Activated T-cell treated with anti-CD3 and anti-CD28 coated beads, Interleukin-2, amount 50 U/mL, for 4 hours (primary cell): ENCODE data around the gene ZKSCAN1. TPM values are rescaled to one million over a fixed set of nuclear protein-coding genes. Genes with fewer than 3 reads are reported as not detected.
"Not testable (repeated sequence)": the region's sequence is repeated elsewhere in the genome, so short reads cannot be mapped to it uniquely, and the experiment has no call there.

Experiments used
- ATAC-seq, 2 donors: fragments of 200-7000 bp; cut with Tn5 transposase; one replicate each; pipeline ENCODE4 v1.10.0; 2021
- DNase-seq: peaks from one replicate; pipeline ENCODE4 v3.0.0-alpha.2; 2020
- H3K27me3 Mint-ChIP-seq: one replicate; pipeline ENCODE4 v1.8.0; 2021; ENCODE audit warnings: low read depth, mixed read lengths
- H3K36me3 Mint-ChIP-seq: one replicate; pipeline ENCODE4 v1.8.0; 2022; ENCODE audit warnings: mixed read lengths; ENCODE audit not compliant: insufficient read depth
- H3K4me1 Mint-ChIP-seq: one replicate; pipeline ENCODE4 v1.8.0; 2021; ENCODE audit warnings: low read depth, mixed read lengths
- H3K4me3 Mint-ChIP-seq: one replicate; pipeline ENCODE4 v1.8.0; 2021; ENCODE audit warnings: mild to moderate bottlenecking, moderate library complexity, mixed read lengths
- H3K9me3 Mint-ChIP-seq: one replicate; pipeline ENCODE4 v1.8.0; 2021; ENCODE audit warnings: mixed read lengths
- total RNA-seq, 3 donors: library from RNA; stranded (reverse); gene quantifications; one replicate each; pipeline ENCODE4 v1.2.1, GENCODE V29; 2021

The ZKSCAN1 gene
- total RNA-seq, 3 donors from 2014 or later, result 30.9 to 32.8 (median 32.3) TPM

- not testable (repeated sequence) for ATAC-seq, H3K4me3 Mint-ChIP-seq, H3K27me3 Mint-ChIP-seq, H3K9me3 Mint-ChIP-seq, H3K36me3 Mint-ChIP-seq, DNase-seq
- H3K4me1 Mint-ChIP-seq, result peaks cover 28% of the 10 kb centered on the region
These were observed 2.7 kb upstream of the ZKSCAN1 start for GRCh38 chr7:100012385-100013327.

- DNase-seq (peak; percentile 20), ATAC-seq (peak; percentile 47 to 48)
- H3K9me3 Mint-ChIP-seq, result no peaks in the 10 kb centered on the region
- peaks cover 5% of the 10 kb centered on the region for H3K36me3 Mint-ChIP-seq
- peaks cover 2% of the 10 kb centered on the region for H3K27me3 Mint-ChIP-seq
- no peak overlapping the region for H3K4me3 Mint-ChIP-seq
- peaks cover 33% of the 10 kb centered on the region for H3K4me1 Mint-ChIP-seq
These were observed 2.1 kb upstream of the ZKSCAN1 start for GRCh38 chr7:100013328-100013676.

GRCh38 chr7:100016215-100016901, 962 bp downstream of the ZKSCAN1 start:
- H3K4me1 Mint-ChIP-seq, result peaks cover 52% of the 10 kb centered on the region
- DNase-seq (no peak), ATAC-seq (no peak)
- peaks cover 2% of the 10 kb centered on the region for H3K27me3 Mint-ChIP-seq
- H3K36me3 Mint-ChIP-seq, result peaks cover 9% of the 10 kb centered on the region
- no peaks in the 10 kb centered on the region for H3K9me3 Mint-ChIP-seq
- peak overlapping the region; percentile 96 for H3K4me3 Mint-ChIP-seq

GRCh38 chr7:100017300-100017699, 1.9 kb downstream of the ZKSCAN1 start:
- ATAC-seq (no peak), DNase-seq (no peak)
- Mint-ChIP-seq H3K4me3 (peak overlapping the region; percentile 54), H3K27me3 (no peaks in the 10 kb centered on the region), H3K9me3 (no peaks in the 10 kb centered on the region), H3K36me3 (peaks cover 9% of the 10 kb centered on the region), H3K4me1 (peaks cover 59% of the 10 kb centered on the region)

GRCh38 chr7:100017875-100018274, 2.5 kb downstream of the ZKSCAN1 start:
- H3K4me3 Mint-ChIP-seq, result peak overlapping the region; percentile 54
- H3K9me3 Mint-ChIP-seq, result no peaks in the 10 kb centered on the region
- DNase-seq (no peak), ATAC-seq (no peak)
- peaks cover 60% of the 10 kb centered on the region for H3K4me1 Mint-ChIP-seq
- no peaks in the 10 kb centered on the region for H3K27me3 Mint-ChIP-seq
- peaks cover 14% of the 10 kb centered on the region for H3K36me3 Mint-ChIP-seq

GRCh38 chr7:100019908-100020307, 4.5 kb downstream of the ZKSCAN1 start:
- Mint-ChIP-seq H3K4me1 (peaks cover 51% of the 10 kb centered on the region), H3K27me3 (no peaks in the 10 kb centered on the region), H3K9me3 (no peaks in the 10 kb centered on the region), H3K36me3 (peaks cover 29% of the 10 kb centered on the region), H3K4me3 (no peak overlapping the region)
- ATAC-seq (no peak), DNase-seq (no peak)

GRCh38 chr7:100021297-100021696, 5.9 kb downstream of the ZKSCAN1 start:
- peaks cover 51% of the 10 kb centered on the region for H3K4me1 Mint-ChIP-seq
- H3K4me3 Mint-ChIP-seq, result no peak overlapping the region
- no peaks in the 10 kb centered on the region for H3K27me3 Mint-ChIP-seq
- ATAC-seq (peak; percentile 34 to 39), DNase-seq (no peak)
- no peaks in the 10 kb centered on the region for H3K9me3 Mint-ChIP-seq
- H3K36me3 Mint-ChIP-seq, result peaks cover 27% of the 10 kb centered on the region

GRCh38 chr7:100022621-100023020, 7.2 kb downstream of the ZKSCAN1 start:
- H3K27me3 Mint-ChIP-seq, result no peaks in the 10 kb centered on the region
- no peaks in the 10 kb centered on the region for H3K9me3 Mint-ChIP-seq
- peaks cover 27% of the 10 kb centered on the region for H3K36me3 Mint-ChIP-seq
- H3K4me1 Mint-ChIP-seq, result peaks cover 41% of the 10 kb centered on the region
- no peak for ATAC-seq
- DNase-seq, result no peak
- H3K4me3 Mint-ChIP-seq, result no peak overlapping the region

- no peaks in the 10 kb centered on the region for H3K27me3 Mint-ChIP-seq
- H3K4me3 Mint-ChIP-seq, result no peak overlapping the region
- H3K36me3 Mint-ChIP-seq, result peaks cover 24% of the 10 kb centered on the region
- DNase-seq, result no peak
- peaks cover 35% of the 10 kb centered on the region for H3K4me1 Mint-ChIP-seq
- H3K9me3 Mint-ChIP-seq, result no peaks in the 10 kb centered on the region
- ATAC-seq, result no peak
These were observed 8.1 kb downstream of the ZKSCAN1 start for GRCh38 chr7:100023526-100023925.

GRCh38 chr7:100024020-100024619, 8.7 kb downstream of the ZKSCAN1 start:
- Mint-ChIP-seq H3K9me3 (no peaks in the 10 kb centered on the region), H3K4me1 (peaks cover 29% of the 10 kb centered on the region), H3K36me3 (peaks cover 24% of the 10 kb centered on the region), H3K4me3 (no peak overlapping the region), H3K27me3 (no peaks in the 10 kb centered on the region)
- ATAC-seq (no peak), DNase-seq (no peak)

GRCh38 chr7:100027197-100027596, 11.8 kb downstream of the ZKSCAN1 start:
- no peak overlapping the region for H3K4me3 Mint-ChIP-seq
- no peak for DNase-seq
- peaks cover 11% of the 10 kb centered on the region for H3K4me1 Mint-ChIP-seq
- peaks cover 38% of the 10 kb centered on the region for H3K36me3 Mint-ChIP-seq
- H3K9me3 Mint-ChIP-seq, result no peaks in the 10 kb centered on the region
- H3K27me3 Mint-ChIP-seq, result no peaks in the 10 kb centered on the region
- no peak for ATAC-seq

- Mint-ChIP-seq H3K4me1 (peaks cover 7% of the 10 kb centered on the region), H3K36me3 (peaks cover 38% of the 10 kb centered on the region), H3K4me3 (no peak overlapping the region), H3K9me3 (no peaks in the 10 kb centered on the region), H3K27me3 (no peaks in the 10 kb centered on the region)
- no peak for ATAC-seq
- DNase-seq, result no peak
These were observed 14.2 kb downstream of the ZKSCAN1 start for GRCh38 chr7:100029596-100029995.

- DNase-seq (no peak), ATAC-seq (no peak)
- Mint-ChIP-seq H3K36me3 (peaks cover 58% of the 10 kb centered on the region), H3K4me1 (no peaks in the 10 kb centered on the region), H3K4me3 (no peak overlapping the region), H3K27me3 (no peaks in the 10 kb centered on the region), H3K9me3 (no peaks in the 10 kb centered on the region)
These were observed 18.1 kb downstream of the ZKSCAN1 start for GRCh38 chr7:100033526-100033925.

GRCh38 chr7:100034871-100035510, 19.6 kb downstream of the ZKSCAN1 start:
- no peaks in the 10 kb centered on the region for H3K4me1 Mint-ChIP-seq
- H3K27me3 Mint-ChIP-seq, result no peaks in the 10 kb centered on the region
- DNase-seq, result no peak
- H3K36me3 Mint-ChIP-seq, result peaks cover 57% of the 10 kb centered on the region
- no peak for ATAC-seq
- H3K9me3 Mint-ChIP-seq, result no peaks in the 10 kb centered on the region
- H3K4me3 Mint-ChIP-seq, result no peak overlapping the region
